Activated CD4-positive, alpha-beta T cell treated with anti-CD3 and anti-CD28 coated beads, Interleukin-2, amount 50 U/mL, for 16 hours (primary cell): ENCODE data around the gene HIGD1A.
A peak's percentile ranks its signal among the peaks of the same experiment; 100 is the strongest.
"Not testable (repeated sequence)": the region's sequence is repeated elsewhere in the genome, so short reads cannot be mapped to it uniquely, and the experiment has no call there.

ENCODE experiments used
- DNase-seq: peaks from one replicate; pipeline ENCODE4 v3.0.0-alpha.2; 2020

Gene HIGD1A

DNA sequence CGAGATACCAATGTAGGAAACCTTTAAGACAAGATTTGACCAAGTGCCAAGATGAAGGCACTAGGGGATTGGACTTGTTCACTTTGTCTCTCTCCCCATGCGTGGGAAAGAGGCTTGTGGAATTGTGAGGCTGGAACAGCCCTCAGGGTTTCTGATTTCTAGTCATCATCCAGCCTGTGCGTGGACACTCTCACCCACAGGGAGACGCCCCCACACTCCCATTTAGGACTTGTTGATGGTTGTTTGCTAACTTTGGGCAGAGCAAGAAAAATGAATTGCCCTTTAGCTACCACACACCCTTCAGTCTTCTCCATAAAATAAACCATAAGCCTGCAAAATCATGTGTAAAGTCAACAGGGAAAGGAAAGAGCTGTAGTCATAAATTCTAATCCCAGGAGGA, 23.4 kb upstream of the HIGD1A start:
- DNase-seq, result no peak

DNA sequence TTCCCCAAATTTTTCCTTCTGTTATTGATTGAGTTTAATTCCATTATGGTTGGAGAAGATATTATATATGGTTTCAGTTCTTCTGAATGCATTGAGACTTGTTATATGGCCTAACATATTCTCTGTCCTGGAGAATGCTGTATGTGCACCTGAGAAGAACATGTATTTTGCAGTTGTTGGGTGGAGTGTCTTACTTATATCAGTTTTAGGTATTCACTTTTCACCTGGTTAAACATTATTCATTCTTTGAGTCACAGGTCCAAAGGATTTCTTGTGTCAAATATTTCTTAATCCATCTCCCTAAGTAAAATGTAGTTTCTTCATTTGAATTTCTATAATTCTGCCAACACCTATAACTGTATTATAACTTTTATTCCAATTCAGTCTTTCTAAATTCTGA, 22.7 kb upstream of the HIGD1A start:
- no peak for DNase-seq

DNA sequence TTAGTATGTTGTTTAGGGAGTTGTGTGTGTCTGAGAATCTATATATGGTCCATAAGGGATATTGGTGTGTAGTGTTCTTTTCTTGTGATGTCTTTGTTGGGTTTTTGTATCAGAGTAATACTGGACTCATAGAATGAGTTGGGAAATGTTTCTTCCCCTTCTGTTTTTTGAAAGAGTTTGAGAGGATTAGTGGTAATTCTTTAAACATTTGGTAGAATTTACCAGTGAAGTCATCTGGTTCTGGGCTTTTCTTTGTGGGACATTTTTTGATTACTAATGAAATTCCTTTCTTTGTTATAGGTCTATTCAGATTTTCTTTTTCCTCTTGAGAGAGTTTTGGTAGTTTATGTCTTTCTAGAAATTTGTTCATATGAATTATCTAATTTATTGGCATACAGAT, 21.9 kb upstream of the HIGD1A start:
- no peak for DNase-seq

DNA sequence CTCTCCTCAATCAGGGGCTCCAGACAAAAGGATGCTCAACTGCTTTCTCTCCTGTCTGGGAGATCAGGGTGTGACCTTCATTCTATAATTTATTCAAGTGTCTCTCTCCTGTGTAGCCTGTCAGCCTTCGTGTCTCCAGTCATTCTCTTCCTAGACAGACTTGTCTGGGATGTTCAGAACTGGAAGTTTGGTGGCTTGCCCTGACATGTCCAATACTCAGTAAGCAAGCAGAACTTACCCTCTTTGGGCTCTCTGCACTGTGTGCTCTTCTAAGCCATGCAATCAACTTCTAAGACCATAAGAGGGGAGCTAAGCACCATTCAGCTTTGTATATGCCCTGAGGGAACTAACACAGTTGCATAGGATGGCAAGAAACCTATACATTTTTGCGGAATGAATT, 19.1 kb upstream of the HIGD1A start:
- DNase-seq, result no peak

DNA sequence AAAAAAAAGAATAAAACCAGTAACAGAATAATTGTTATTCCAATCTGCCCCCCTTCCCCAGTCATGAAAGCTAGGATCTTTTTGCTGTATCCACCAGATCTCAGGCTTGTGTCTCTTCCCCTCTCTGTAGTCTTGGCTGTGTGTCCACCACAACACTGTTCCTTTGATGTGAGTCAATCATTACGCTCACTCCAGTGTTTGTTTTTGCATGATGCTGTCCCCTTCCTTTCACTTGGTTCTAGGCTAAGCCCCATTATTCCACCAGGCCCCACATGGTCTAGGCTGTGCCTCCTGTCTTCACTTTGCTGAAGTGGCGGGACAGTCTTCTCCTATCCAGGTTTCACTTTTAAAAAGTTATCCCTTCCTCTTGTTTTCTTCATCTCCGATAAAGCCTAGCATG, 18.5 kb upstream of the HIGD1A start:
- no peak for DNase-seq

DNA sequence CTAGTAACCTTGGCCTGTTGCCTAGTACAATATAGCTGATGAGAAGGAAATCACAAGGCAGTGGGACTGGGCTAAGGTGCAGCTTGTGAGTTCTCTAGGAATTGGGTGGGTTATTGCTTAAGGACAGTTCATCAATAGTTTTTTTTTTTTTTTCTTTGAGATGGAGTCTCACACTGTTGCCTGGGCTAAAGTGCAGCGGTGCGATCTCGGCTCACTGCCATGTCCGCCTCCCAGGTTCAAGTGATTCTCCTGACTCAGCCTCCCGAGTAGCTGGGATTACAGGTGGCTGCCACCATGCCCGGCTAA, 16.4 kb upstream of the HIGD1A start:
- DNase-seq, result no peak

DNA sequence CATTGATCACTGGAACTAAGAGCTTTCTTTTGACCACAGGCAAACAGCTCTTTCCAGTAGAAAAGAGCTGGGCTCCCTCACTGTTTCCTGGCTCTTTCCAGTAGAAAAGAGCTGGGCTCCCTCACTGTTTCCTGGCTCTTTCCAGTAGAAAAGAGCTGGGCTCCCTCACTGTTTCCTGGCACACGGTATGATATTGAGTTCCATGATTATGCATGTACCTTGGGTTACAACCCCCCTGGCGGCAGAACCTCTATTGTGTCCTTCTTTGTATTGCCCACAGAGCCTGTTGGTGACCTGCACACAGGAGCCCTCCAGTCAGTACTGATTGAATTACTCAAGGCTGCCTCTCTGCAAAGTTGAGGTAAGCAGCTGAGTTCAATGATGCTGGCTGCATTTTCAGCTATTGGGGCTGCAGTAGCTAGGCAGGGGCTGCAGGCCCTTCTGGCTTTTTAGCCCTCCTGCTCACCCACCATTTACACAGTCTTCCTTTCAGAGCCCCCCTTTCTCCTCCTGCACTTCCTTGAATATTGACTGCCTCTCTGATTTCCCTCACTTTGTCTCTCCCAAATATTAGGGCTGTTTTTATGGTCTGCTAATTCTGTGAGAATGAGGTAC, 15.2 kb upstream of the HIGD1A start:
- DNase-seq, result no peak

DNA sequence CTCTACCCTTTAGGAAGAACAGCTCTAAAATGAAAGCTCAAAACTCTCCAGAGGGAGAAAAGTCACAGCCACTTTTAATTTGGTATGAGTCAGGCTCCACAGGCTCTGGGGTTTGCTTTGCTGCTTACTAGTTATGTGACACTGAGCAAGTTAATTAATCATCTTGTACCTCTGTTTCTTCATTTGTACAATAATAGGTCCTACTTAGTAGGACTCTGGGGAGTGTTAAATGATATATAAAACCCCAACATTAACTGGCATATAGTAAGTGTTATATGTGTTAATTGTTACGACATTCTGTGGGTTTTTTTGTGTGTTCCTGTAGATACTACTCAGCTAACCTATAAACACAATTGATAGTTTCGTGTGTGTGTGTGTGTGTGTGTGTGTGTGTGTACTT, 11.5 kb upstream of the HIGD1A start:
- no peak for DNase-seq

DNA sequence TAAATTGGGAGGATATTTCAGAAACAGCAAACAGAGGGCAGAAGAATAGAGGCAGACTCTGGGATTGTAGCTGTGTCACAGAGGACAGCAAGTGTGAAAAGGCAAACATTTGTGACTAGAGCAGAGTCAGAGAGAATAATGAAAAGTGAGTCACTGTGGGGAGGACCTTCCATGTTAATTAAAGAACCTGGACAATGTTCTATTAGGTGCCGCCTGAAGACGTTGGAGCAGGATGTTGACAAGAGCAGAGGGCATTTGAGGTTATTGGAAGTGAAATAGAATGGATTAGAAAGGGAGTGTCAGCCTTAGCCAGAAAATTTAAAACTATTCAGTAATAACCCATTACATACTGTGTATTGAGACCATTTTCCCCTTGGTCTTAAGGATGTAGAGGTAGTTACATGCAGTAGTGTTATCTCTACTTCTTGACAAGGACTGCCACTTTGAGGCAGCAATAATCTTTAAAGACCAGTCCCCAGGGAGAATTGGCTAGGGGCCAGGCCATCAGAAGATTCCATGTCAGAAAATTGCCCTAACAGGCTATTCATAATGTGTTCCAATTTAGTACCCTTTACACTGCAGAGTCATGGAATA, 10.7 kb upstream of the HIGD1A start:
- no peak for DNase-seq

DNA sequence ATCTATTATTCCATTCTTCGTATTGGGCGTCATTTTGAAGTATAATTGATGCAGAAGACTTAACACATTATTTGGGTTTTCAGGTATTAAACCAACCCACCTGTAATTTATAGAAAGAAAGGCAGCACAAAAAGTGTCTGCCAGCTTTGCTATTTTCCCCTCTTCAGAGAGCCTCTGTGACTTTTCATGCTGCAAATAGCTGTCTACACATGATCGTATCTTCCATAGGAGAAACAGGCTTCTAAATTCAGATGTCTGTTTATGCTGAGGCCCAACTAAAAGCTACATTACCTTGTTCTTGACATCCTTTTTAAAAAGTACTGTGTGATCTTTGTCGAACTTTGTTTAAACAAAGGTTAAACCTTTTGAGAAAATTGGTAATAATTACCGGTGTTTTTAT, 10.0 kb upstream of the HIGD1A start:
- no peak for DNase-seq

DNA sequence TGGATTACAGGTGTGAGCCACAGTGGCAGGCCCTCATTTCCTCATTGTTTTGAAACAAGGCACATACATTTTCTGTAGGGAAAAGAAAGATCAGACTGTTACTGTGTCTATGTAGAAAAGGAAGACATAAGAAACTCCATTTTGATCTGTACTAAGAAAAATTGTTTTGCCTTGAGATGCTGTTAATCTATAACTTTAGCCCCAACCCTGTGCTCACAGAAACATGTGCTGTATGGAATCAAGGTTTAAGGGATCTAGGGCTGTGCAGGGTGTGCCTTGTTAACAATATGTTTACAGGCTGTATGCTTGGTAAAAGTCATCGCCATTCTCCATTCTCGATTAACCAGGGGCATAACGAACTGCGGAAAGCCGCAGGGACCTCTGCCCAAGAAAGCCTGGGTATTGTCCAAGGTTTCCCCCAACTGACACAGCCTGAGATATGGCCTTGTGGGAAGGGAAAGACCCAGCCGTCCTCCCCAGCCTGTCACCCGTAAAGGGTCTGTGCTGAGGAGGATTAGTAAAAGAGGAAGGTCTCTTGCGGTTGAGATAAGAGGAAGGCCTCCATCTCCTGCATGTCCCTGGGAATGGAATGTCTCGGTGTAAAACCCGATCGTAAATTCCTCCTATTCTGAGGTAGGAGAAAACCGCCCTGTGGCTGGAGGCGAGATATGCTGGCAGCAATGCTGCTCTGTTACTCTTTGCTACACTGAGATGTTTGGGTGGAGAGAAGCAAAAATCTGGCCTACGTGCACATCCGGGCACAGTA, 7.0 kb upstream of the HIGD1A start:
- DNase-seq, result not testable (repeated sequence)

DNA sequence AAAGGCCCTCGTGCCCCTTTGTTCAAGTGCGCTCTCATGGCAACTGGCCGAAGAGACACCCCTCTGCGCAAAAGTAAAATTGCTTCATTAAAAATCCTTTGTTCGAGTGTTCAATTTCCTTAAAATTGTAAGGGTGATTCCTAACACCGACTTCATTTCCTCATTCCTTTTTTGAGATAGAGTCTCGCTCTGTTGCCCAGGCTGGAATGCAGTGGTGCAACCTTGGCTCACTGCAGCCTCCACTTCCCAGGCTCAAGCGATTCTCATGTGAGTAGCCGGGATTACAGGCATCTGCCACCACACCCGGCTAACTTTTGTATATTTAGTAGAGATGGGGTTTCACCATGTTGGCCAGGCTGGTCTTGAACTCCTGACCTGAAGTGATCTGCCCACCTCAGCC, 6.4 kb upstream of the HIGD1A start:
- not testable (repeated sequence) for DNase-seq

DNA sequence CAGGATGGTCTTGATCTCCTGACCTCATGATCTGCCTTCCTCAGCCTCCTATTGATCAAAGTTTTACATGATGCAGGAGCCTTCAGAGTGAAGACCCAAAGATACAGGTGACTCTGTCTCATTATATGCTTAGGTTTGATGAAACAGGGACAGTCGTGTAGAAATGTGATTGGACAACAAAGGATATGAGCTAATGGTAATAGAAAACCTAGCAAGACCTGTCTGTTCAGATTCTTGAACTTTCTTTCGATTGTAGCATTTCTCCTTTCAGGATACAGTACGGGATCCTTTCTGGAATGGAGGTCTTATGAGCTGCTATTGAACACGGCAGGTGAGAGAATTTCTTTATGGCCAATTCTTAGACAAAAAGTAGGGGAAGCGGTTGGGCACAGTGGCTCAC, 4.9 kb upstream of the HIGD1A start, which contains the start of gene ACKR2:
Gene ACKR2 (plus strand): TSS at position 244 of the 400 bp plus-strand sequence. CDS start 55,058 bp downstream, outside the sequence.
- no peak for DNase-seq

DNA sequence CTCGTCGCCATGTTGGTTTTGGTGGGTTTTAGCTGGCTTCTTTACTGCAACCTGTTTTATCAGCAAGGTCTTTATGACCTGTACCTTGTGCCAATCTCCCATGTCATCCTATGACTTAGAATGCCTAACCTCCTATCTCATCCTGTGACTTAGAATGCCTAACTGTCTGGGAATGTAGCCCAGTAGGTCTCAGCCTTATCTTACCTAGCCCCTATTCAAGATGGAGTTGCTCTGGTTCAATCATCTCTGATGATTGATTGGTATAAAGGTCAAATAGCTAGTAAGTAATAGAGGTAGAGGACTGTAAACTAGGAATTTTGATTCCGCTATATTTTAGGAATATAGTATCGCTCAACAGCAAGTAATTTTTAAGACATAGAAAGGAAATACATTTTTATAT, 3.6 kb upstream of the HIGD1A start:
- DNase-seq, result no peak

DNA sequence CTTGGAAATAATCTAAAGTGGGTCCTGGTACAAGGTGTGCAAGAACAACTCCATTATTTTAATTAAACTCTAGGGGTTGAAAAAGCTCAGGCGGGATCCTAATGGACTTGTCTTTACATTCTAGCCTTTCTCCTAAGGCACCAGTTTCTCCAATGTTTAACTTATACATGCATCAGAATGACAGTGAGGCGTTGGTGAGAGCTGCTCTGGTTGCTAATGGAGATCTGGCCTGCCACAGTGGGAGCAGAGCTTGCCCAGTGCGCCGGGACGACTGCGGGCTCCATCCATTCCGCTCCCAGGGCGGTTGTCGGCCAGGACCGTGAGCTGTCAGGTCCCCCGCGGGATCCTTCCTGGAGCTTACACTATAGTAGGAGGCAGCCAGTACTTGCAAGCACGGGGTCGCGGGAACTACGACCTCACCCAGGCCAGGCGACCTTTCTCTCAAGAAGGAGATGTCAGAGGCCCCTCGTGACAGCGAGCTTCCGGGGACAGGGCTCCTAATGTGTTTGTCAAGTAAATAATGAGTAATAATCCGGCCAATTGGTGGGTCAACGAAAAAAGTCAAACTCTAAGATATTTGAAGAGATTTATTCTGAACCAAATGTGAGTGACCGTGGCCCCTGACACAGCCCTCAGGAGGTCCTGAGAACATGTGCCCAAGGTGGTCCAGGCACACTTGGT, 991 bp upstream of the HIGD1A start:
- no peak for DNase-seq

DNA sequence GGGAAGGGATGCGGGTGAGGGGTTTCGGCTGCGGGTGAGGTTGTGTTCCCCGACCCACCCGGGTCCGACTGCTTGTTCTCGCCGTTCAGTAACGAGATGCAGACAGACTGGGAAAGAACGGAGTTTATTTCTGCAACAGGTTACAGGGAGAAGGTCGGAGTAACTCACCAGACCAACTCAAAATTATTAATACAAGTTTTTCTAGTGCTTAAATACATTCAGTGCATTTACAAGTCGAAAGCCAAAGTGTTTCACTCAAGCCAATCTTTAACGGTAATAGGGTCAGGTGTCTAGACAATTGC, 492 bp upstream of the HIGD1A start:
- DNase-seq, result no peak

DNA sequence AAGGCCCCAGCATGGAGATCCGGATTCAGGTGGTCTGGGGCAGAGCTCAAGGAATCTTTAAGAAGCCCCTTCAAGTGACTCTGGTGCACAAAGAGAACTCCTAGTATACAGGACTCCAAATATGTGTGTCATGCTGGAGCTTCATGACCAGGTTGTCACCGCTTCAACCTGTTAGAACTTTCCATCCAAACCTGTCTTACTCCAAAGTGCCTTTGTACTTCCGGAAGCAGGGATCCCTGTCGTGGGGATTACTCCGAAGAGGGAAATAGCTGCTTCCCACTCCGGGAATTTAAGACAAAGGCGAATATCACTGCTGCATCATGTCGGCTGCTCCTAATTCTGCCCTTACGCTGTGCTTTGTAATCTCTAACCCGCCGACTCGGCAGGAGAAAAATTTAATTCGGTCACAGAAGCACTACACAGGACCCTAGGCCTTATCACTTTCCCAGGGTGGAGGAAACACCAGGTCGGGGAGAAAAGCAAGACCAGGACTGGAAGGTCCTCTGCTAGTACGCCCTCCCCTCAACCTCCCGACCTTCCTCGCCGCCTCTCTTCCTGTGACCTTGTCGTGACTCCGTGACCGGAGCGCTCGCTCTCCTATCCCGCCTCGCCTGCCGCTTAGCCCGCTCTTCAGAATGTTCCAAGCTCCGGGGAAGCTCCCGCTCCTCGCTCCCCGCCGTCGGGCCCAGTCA, 730 bp downstream of the HIGD1A start:
- peak; percentile 48 for DNase-seq

DNA sequence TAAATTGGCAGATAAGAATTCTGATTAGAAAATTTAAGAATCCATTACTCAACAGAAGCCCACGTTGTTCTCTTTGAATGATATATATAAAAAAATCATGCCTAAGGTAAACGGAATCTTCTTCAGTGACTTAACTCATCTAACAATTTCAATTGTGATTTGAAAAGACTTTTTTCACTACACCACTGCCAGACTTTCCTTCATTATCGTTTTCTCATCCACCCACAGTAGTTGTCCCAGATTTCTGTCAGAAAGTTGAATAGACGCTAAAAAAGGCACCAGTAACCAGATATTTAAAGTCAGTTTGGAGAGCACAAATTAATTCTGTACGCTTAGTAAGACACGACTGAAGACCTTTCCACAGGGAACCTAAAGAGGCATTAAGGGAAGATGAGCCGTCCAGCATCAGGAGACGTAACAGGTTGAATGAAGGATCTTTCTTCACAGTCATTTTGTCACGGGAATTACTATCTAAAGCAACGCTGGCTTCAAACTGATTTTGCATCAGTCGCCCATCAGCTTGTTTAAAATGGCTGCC, 1.3 kb downstream of the HIGD1A start:
- no peak for DNase-seq

DNA sequence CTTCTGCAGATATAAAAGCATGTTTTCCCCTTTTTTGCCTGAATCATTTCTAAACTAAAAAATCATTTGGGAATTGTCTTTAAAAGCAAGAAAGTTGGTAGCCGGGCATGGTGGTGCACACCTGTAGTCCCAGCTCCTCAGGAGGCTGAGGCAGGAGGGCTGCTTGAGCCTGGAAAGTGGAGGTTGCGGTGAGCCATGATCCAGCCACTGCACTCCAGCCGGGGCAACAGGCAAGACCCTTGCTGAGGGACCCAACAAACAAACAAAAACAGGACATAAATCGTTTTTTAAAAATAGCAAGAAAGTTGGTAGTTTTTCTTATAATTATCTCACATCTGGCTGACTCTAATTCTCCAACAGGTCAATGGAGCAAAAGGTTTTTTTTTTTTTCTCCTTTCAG, 2.5 kb downstream of the HIGD1A start:
- DNase-seq, result no peak

DNA sequence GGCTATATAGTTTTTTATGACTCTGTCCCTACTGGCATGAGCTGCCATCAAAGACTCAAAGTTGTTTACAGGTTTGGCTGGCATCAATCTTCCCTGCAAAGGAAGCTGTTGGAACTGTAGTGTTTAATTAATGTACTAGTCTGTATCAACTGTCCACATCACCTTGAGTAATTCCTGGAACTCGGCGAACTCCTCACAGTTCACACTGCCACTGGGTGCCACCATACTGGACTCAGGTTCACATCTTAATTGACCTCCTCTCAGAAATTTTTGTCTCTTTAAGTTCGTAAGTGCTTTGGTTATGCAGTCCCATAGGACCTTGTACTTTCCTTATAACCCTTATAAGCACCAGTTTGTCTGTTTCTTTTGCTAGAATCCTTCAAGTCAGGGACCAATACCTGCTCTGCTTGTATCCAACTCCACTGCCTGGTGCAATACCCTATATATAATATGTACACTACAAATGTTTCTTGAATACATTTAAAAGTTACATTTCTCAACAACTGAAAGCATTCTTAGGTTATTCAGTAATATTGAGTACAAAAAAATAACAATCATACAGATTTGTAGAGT, 3.2 kb downstream of the HIGD1A start:
- no peak for DNase-seq

DNA sequence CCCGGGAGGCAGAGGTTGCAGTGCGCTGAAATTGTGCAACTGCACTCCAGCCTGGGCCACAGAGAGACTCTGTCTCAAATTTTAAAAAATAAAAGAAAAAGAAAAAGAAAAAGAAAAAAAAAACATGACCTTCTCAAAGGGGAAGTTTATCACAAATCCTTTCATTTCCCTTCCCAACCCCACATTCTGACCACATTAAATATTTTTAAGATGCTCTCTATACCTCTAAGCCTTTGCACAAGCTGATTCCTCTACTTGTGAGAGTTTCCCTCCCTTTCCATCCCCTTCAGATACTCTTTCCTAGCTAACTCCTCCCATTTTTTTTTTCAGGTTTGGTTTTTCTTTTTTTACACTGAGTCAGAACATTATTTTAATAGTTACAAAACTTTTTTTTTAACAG, 4.0 kb downstream of the HIGD1A start:
- no peak for DNase-seq

DNA sequence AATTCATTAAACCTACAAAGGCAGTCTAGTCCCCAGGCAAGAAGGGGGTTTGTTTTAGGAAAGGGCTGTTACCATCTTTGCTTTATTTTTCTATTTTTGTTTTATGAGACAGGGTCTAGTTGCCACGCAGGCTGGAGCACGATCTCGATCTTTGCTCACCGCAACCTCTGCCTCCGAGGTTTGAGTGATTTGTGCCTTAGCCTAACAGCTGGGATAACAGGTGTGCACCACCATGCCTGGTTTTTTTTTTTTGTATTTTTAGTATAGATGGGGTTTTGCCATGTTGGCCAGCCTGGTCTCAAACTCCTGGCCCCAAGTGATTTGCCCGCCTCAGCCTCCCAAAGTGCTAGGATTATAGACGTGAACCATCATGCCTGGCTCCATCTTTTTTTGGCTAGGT, 4.9 kb downstream of the HIGD1A start:
- DNase-seq, result no peak

DNA sequence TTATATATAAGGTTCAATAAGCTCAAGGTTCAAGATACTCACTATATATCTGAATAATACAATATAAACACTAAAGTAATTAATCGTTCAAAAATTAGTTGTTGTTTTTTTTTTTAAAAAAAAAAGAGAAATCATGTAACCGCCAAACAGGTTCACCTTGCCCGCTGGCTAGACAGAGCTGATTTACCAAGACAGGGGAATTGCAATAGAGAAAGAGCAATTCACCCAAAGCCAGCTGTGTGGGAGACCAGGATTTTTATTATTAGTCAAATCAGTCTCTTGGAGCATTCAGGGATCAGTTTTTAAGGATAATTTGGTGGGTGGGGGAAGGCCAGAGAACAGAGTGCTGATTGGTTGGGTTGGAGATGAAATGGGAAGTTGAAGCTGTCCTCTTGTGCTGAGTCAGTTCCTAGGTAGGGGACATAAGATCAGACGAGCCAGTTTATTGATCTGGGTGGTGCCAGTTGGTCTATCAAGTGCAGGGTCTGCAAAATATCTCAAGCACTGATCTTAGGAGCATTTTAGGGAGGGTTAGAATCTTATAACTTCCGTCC, 7.9 kb downstream of the HIGD1A start:
- no peak for DNase-seq
